Smooth muscle cell (in vitro differentiated cells): ENCODE measurements around the gene IQSEC1. TPM values are rescaled to one million over a fixed set of nuclear protein-coding genes. Genes with fewer than 3 reads are reported as not detected.
A peak's percentile ranks its signal among the peaks of the same experiment; 100 is the strongest.

ENCODE experiments used
- DNase-seq: peaks from one replicate; lab custom pipeline; 2025; ENCODE audit not compliant: unreplicated experiment; lab: John Stamatoyannopoulos, UW
- H2AFZ ChIP-seq: fragments of 200-600 bp; sonication (generic); 2 replicates; pipeline ENCODE4 v1.6.0; 2016; ENCODE audit warnings: antibody characterized with exemption, low read depth, mild to moderate bottlenecking
- H3F3A ChIP-seq: fragments of 200-600 bp; sonication (generic); 2 replicates; pipeline ENCODE4 v1.6.0; 2017; ENCODE audit warnings: antibody characterized with exemption, low read depth
- H3K27ac ChIP-seq: fragments of 200-600 bp; sonication (generic); 2 replicates; pipeline ENCODE4 v1.5.1; 2016; ENCODE audit warnings: low read depth, mild to moderate bottlenecking
- H3K27me3 ChIP-seq: fragments of 200-600 bp; sonication (generic); 2 replicates; pipeline ENCODE4 v1.6.1; 2016; ENCODE audit warnings: low read depth, mild to moderate bottlenecking
- H3K36me3 ChIP-seq: fragments of 200-600 bp; sonication (generic); 2 replicates; pipeline ENCODE4 v1.5.1; 2016; ENCODE audit warnings: low read depth
- H3K4me1 ChIP-seq: fragments of 200-600 bp; sonication (generic); 2 replicates; pipeline ENCODE4 v1.5.1; 2016; ENCODE audit warnings: low read depth
- H3K4me2 ChIP-seq: fragments of 200-600 bp; sonication (generic); 2 replicates; pipeline ENCODE4 v1.6.0; 2016; ENCODE audit warnings: mild to moderate bottlenecking
- H3K4me3 ChIP-seq: fragments of 200-600 bp; sonication (generic); 2 replicates; pipeline ENCODE4 v1.5.1; 2016; ENCODE audit warnings: mild to moderate bottlenecking
- H3K79me2 ChIP-seq: fragments of 200-600 bp; sonication (generic); 2 replicates; pipeline ENCODE4 v1.6.0; 2016; ENCODE audit warnings: low read depth, mild to moderate bottlenecking
- H3K9ac ChIP-seq: fragments of 200-600 bp; sonication (generic); 2 replicates; pipeline ENCODE4 v1.6.0; 2016; ENCODE audit warnings: low read depth
- H3K9me3 ChIP-seq: fragments of 200-600 bp; sonication (generic); replicated peaks from 2 replicates; pipeline ENCODE4 v1.5.1; 2016; ENCODE audit warnings: low read depth
- H4K20me1 ChIP-seq: fragments of 200-600 bp; sonication (generic); 2 replicates; pipeline ENCODE4 v1.6.0; 2016; ENCODE audit warnings: low read depth
- WGBS: methylation state at CpG from one replicate; pipeline ENCODE4 v1.1.7; 2016; ENCODE audit warnings: low lambda C conversion rate; 5-methylcytosine and 5-hydroxymethylcytosine counted together
- polyA plus RNA-seq: library from polyadenylated mRNA; unstranded; fragments of >200 nt; fragmentation: Nextera tagmentation; extraction: Ambion mirVana; gene quantifications from 2 replicates; pipeline ENCODE4 v1.2.1, GENCODE V29; 2016
- total RNA-seq: library from RNA; depleted of rRNA; stranded (reverse); fragments of >200 nt; gene quantifications from 2 replicates; pipeline ENCODE4 v1.2.3, GENCODE V29; 2014
- TF ChIP-seq, protein P1 (sequence below): fragments of 200-600 bp; sonication (generic); IDR thresholded peaks from 2 replicates; pipeline ENCODE4 v1.5.1; 2017; ENCODE audit warnings: borderline replicate concordance, mild to moderate bottlenecking, antibody characterized with exemption; ENCODE audit not compliant: insufficient read depth, poor library complexity, severe bottlenecking

IQSEC1 gene
- total and polyA plus RNA-seq, 2 experiments from 2014 or later, result 18.9 to 19.8 TPM

DNA sequence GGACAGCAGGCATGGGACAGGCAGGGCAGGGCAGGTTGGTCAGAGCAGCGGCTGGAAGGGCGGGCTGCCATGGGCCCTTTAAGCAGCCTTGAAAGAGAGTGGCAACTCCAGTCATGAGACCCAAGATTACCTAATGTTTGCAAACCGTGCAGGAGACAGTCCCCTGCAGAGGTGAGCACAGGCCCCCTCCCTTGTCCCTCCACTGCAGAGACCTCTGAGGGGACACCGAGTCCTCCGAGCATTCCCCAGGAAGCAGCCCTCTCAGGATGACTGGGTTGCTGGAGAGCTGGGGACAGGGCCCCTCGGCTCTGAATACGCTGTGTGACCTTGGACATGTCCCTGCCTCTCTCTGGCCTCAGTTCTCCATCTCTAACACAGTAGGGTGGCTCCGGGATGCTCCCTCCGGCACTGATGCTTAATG is 81.4 kb downstream of the IQSEC1 start:
- DNase-seq, result no peak
- 90% methylated on average over 9 of the region's 9 CpGs for WGBS
- Histone ChIP-seq H3K27ac (peak overlapping the region; percentile 83), H3K9ac (no peak overlapping the region), H2AFZ (no peak overlapping the region), H3K4me2 (no peak overlapping the region), H3K9me3 (no peaks in the 10 kb centered on the region), H3K4me3 (no peak overlapping the region), H3K27me3 (no peaks in the 10 kb centered on the region), H4K20me1 (peaks cover 45% of the 10 kb centered on the region), H3K4me1 (peaks cover 21% of the 10 kb centered on the region), H3F3A (peaks cover 23% of the 10 kb centered on the region), H3K79me2 (peaks cover 12% of the 10 kb centered on the region), H3K36me3 (no peaks in the 10 kb centered on the region)
- TF ChIP-seq, protein P1, sequence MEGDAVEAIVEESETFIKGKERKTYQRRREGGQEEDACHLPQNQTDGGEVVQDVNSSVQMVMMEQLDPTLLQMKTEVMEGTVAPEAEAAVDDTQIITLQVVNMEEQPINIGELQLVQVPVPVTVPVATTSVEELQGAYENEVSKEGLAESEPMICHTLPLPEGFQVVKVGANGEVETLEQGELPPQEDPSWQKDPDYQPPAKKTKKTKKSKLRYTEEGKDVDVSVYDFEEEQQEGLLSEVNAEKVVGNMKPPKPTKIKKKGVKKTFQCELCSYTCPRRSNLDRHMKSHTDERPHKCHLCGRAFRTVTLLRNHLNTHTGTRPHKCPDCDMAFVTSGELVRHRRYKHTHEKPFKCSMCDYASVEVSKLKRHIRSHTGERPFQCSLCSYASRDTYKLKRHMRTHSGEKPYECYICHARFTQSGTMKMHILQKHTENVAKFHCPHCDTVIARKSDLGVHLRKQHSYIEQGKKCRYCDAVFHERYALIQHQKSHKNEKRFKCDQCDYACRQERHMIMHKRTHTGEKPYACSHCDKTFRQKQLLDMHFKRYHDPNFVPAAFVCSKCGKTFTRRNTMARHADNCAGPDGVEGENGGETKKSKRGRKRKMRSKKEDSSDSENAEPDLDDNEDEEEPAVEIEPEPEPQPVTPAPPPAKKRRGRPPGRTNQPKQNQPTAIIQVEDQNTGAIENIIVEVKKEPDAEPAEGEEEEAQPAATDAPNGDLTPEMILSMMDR, result no peak

DNA sequence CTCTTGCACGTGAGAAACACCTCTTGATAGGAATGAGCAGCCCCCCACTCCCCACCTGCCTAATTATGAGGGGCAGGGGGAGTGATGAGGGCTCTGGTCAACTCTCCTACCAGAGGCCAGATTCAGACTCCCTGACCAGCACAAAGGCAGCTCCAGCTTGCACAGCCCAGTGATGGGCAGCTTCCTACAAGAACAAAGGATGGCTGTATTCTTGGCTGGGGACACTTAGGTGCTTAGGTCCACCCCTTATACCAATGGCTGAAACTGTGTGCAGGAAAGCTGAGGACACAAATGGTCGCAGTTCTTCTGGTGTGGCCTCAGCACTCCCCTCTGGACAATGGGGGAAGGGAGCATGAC is 81.8 kb downstream of the IQSEC1 start:
- DNase-seq, result no peak
- TF ChIP-seq, protein P1, result no peak
- Histone ChIP-seq H2AFZ (no peak overlapping the region), H3K36me3 (no peaks in the 10 kb centered on the region), H3K4me2 (peak overlapping the region; percentile 45), H3K79me2 (peaks cover 12% of the 10 kb centered on the region), H3K9me3 (no peaks in the 10 kb centered on the region), H3K9ac (no peak overlapping the region), H4K20me1 (peaks cover 49% of the 10 kb centered on the region), H3K4me1 (peaks cover 26% of the 10 kb centered on the region), H3K27me3 (no peaks in the 10 kb centered on the region), H3K4me3 (no peak overlapping the region), H3F3A (peaks cover 23% of the 10 kb centered on the region), H3K27ac (peak overlapping the region; percentile 83)
- 73% methylated on average over 2 of the region's 2 CpGs for WGBS

DNA sequence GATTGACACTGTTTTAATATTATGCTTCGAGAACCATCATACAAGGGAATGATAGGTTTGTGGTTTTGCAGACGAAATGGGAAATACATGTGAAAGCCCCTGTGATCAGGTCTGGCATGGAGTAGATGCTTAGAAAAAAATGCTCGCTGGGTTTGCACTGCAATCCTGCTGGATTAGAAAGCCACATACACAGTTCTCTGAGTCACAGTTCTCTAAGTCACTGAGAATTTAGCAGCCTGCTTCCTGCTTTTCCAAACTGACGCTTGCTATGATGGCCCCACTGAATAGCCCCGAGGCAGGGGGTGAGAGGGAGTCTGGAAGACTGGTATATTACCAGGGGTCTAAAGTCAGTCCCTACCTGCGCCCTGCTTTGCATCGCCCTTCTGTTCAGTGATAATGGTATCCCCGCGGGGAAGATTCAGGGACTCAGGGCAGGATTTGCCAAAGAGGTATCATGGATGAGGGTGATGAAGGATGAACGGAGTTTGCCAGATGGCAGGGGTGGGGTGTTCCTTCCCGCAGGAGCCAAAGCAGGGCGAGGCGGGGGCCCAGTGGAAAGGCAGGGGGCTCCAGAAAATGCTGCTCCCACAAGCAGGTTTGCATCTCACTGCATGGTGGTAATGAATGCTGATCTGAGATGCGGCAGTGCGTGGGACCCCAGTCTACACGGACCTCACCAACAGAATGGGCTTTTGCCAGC is 82.3 kb downstream of the IQSEC1 start:
- Histone ChIP-seq H3K27me3 (no peaks in the 10 kb centered on the region), H3F3A (peaks cover 22% of the 10 kb centered on the region), H3K9ac (peak overlapping the region; percentile 5), H3K79me2 (peaks cover 12% of the 10 kb centered on the region), H3K27ac (peak overlapping the region; percentile 83), H2AFZ (no peak overlapping the region), H3K4me3 (no peak overlapping the region), H3K9me3 (no peaks in the 10 kb centered on the region), H4K20me1 (peaks cover 54% of the 10 kb centered on the region), H3K36me3 (no peaks in the 10 kb centered on the region), H3K4me1 (peaks cover 31% of the 10 kb centered on the region), H3K4me2 (peak overlapping the region; percentile 45)
- 54% methylated on average over 16 of the region's 16 CpGs for WGBS
- TF ChIP-seq, protein P1, result no peak
- DNase-seq, result no peak

DNA sequence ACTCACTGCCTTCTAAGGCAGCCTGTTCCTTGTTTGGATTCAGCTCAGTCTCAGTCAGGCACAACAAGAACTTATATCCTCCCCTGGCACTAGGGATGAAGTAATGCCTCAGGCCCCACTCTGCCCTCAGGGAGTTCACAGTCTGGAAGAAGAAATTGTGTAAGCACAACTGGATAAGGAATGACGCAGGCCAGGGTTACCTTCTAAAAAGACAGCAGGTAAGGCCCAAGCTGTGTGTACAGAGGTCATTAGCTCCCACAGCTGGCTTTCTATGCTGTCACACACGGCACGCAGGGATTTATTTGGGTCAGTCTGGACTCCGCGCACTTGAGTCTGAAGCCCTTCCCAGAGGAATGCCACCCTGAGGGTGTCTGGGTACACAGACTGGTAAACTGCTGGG is 82.9 kb downstream of the IQSEC1 start:
- H3K9ac ChIP-seq, result peak overlapping the region; percentile 5
- H2AFZ ChIP-seq, result no peak overlapping the region
- peaks cover 16% of the 10 kb centered on the region for H3F3A ChIP-seq
- H3K36me3 ChIP-seq, result no peaks in the 10 kb centered on the region
- TF ChIP-seq, protein P1, result no peak
- peaks cover 31% of the 10 kb centered on the region for H3K4me1 ChIP-seq
- H3K27ac ChIP-seq, result peak overlapping the region; percentile 83
- H4K20me1 ChIP-seq, result peaks cover 60% of the 10 kb centered on the region
- H3K79me2 ChIP-seq, result peaks cover 12% of the 10 kb centered on the region
- peak overlapping the region; percentile 39 for H3K4me2 ChIP-seq
- no peak for DNase-seq
- no peaks in the 10 kb centered on the region for H3K27me3 ChIP-seq
- H3K9me3 ChIP-seq, result no peaks in the 10 kb centered on the region
- 41% methylated on average over 5 of the region's 5 CpGs for WGBS
- no peak overlapping the region for H3K4me3 ChIP-seq
